Measurements from ENCODE around the gene OR52M1. TPM values are rescaled to one million over a fixed set of nuclear protein-coding genes. Genes with fewer than 3 reads are reported as not detected.

Gene OR52M1
- total RNA-seq, 1 experiment from 2014 or later, result not detected

DNA sequence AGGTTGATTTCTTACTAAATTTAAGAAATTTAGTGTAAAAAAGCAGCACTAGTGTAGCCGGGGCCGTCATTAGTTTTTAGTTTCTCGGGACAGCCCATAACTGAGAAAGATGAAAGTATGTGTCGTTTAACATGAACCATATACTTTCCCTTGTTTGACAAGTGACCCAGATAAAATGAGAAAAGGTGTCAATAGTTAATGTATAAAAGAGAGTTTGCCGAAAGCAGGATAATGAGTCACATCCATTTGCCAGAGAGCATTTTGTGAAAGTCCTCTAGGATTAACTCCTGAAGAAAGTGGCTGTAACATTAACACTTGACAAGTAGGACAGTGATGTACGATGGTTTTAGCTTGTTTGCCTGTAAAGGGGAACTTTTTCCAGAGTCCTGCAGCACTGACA is 49.0 kb upstream of the OR52M1 start:
- RAD21 ChIA-PET (ENCODE audit: low non-redundant PET in 1 of 2, low total read pairs in 2 of 2, uncharacterized antibody in 2 of 2, unreplicated experiment in 2 of 2), result no interaction called here
- Histone ChIP-seq H3K27ac (ENCODE audit: low read depth, low read length) (no peak overlapping the region), H2AFZ (ENCODE audit: low read depth, low read length, poor library complexity, severe bottlenecking) (no peak overlapping the region), H4K20me1 (ENCODE audit: insufficient read depth) (no peaks in the 10 kb centered on the region), H3K4me2 (ENCODE audit: low read length) (no peak overlapping the region), H3K27me3 (ENCODE audit: insufficient read depth, low read length) (peaks cover 56% of the 10 kb centered on the region), H3K9me2 (ENCODE audit: insufficient read depth) (no peaks in the 10 kb centered on the region), H3K4me1 (ENCODE audit: control insufficient read depth in 1 of 2, insufficient read depth in 2 of 2, low read length in 2 of 2) (no peaks in the 10 kb centered on the region), H3K9me3 (ENCODE audit: control insufficient read depth in 1 of 2, insufficient read depth in 1 of 2, low read depth in 1 of 2, low read length in 2 of 2) (no peaks in the 10 kb centered on the region), H3K36me3 (ENCODE audit: control insufficient read depth in 1 of 2, insufficient read depth in 2 of 2, low read length in 2 of 2) (no peaks in the 10 kb centered on the region), H3K9ac (ENCODE audit: low read length) (no peak overlapping the region), H3K79me2 (ENCODE audit: insufficient read depth, low read length) (no peaks in the 10 kb centered on the region), H3K4me3 (replicated peaks in 1 of 2; ENCODE audit: low read depth in 1 of 2, low read length in 2 of 2) (no peak overlapping the region)
- no TSS peak for BruUV-seq (replicated peaks)
- CTCF ChIA-PET, result interaction anchor here (0.6 to 5.6 kb wide), 2 partner anchors 308 to 319 kb away, joined by 3 to 62 read pairs; no protein-coding TSS in a partner anchor
- TF ChIP-seq EZH2 (IDR thresholded peaks at IDR 0.05) (no peak), POLR2AphosphoS5 (IDR thresholded peaks at IDR 0.05; ENCODE audit: low read depth, low read length) (no peak), YY1 (IDR thresholded peaks at IDR 0.05; ENCODE audit: extremely low read depth, insufficient replicate concordance, low read depth, low read length) (no peak), TCF7L2 (IDR thresholded peaks at IDR 0.05; ENCODE audit: borderline replicate concordance, extremely low read depth, insufficient read depth, insufficient read length) (no peak), SP1 (IDR thresholded peaks at IDR 0.05; ENCODE audit: low read depth) (no peak), ELF1 (IDR thresholded peaks at IDR 0.05; ENCODE audit: borderline replicate concordance, low read depth) (no peak), JUND (IDR thresholded peaks at IDR 0.05) (no peak), ATF3 (IDR thresholded peaks at IDR 0.05) (no peak), ZFX (IDR thresholded peaks at IDR 0.05) (no peak)
- TF ChIP-seq, protein P1, sequence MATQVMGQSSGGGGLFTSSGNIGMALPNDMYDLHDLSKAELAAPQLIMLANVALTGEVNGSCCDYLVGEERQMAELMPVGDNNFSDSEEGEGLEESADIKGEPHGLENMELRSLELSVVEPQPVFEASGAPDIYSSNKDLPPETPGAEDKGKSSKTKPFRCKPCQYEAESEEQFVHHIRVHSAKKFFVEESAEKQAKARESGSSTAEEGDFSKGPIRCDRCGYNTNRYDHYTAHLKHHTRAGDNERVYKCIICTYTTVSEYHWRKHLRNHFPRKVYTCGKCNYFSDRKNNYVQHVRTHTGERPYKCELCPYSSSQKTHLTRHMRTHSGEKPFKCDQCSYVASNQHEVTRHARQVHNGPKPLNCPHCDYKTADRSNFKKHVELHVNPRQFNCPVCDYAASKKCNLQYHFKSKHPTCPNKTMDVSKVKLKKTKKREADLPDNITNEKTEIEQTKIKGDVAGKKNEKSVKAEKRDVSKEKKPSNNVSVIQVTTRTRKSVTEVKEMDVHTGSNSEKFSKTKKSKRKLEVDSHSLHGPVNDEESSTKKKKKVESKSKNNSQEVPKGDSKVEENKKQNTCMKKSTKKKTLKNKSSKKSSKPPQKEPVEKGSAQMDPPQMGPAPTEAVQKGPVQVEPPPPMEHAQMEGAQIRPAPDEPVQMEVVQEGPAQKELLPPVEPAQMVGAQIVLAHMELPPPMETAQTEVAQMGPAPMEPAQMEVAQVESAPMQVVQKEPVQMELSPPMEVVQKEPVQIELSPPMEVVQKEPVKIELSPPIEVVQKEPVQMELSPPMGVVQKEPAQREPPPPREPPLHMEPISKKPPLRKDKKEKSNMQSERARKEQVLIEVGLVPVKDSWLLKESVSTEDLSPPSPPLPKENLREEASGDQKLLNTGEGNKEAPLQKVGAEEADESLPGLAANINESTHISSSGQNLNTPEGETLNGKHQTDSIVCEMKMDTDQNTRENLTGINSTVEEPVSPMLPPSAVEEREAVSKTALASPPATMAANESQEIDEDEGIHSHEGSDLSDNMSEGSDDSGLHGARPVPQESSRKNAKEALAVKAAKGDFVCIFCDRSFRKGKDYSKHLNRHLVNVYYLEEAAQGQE (IDR thresholded peaks at IDR 0.05; ENCODE audit: low read depth), result no peak
- ATAC-seq, result no peak
- intact Hi-C loops (cut with micrococcal nuclease), result no loop called here
- POLR2A ChIA-PET, result no interaction called here
- DNase-seq (ENCODE audit: low read depth, low spot score), result no peak
